Dedifferentiated amniotic fluid mesenchymal stem cell (primary cell): ENCODE results near the gene SCTR.
A peak's percentile ranks its signal among the peaks of the same experiment; 100 is the strongest.

Experiments
- DNase-seq: peaks from one replicate; pipeline ENCODE4 v3.0.0-alpha.2; 2016; ENCODE audit errors: extremely low spot score

The SCTR gene

GRCh38 chr2:119488245-119489214, 35.8 kb downstream of the SCTR start:
- DNase-seq, result no peak

GRCh38 chr2:119487434-119488244, 36.6 kb downstream of the SCTR start:
- DNase-seq, result no peak

GRCh38 chr2:119486886-119487285, 37.4 kb downstream of the SCTR start:
- DNase-seq, result no peak

GRCh38 chr2:119486196-119486827, 38.0 kb downstream of the SCTR start:
- no peak for DNase-seq

GRCh38 chr2:119485336-119486110, 38.8 kb downstream of the SCTR start:
- DNase-seq, result no peak

GRCh38 chr2:119484834-119485233, 39.4 kb downstream of the SCTR start:
- DNase-seq, result no peak

- DNase-seq, result no peak
Measured at GRCh38 chr2:119483896-119484718, 40.2 kb downstream of the SCTR start.

GRCh38 chr2:119483395-119483753, 40.9 kb downstream of the SCTR start:
- DNase-seq, result no peak

- no peak for DNase-seq
Measured at GRCh38 chr2:119482481-119483394, 41.5 kb downstream of the SCTR start.

GRCh38 chr2:119481501-119482455, 42.5 kb downstream of the SCTR start:
- DNase-seq, result no peak

- DNase-seq, result no peak
Measured at GRCh38 chr2:119480718-119481142, 43.6 kb downstream of the SCTR start.

- DNase-seq, result no peak
Measured at GRCh38 chr2:119480184-119480583, 44.1 kb downstream of the SCTR start.

- no peak for DNase-seq
Measured at GRCh38 chr2:119478978-119479295, 45.3 kb downstream of the SCTR start.

GRCh38 chr2:119478188-119478977, 45.9 kb downstream of the SCTR start:
- DNase-seq, result no peak

- DNase-seq, result no peak
Measured at GRCh38 chr2:119477113-119477505, 47.2 kb downstream of the SCTR start.

- DNase-seq, result peak; percentile 18
Measured at GRCh38 chr2:119476301-119477112, 47.8 kb downstream of the SCTR start.

GRCh38 chr2:119475857-119476244, 48.4 kb downstream of the SCTR start:
- no peak for DNase-seq
